ENCODE results near the gene ABCC11. TPM values are rescaled to one million over a fixed set of nuclear protein-coding genes. Genes with fewer than 3 reads are reported as not detected.

The ABCC11 gene
- total RNA-seq, 4 donors from 2014 or later: 0.13 to 1.4 (median 0.36) TPM

DNA sequence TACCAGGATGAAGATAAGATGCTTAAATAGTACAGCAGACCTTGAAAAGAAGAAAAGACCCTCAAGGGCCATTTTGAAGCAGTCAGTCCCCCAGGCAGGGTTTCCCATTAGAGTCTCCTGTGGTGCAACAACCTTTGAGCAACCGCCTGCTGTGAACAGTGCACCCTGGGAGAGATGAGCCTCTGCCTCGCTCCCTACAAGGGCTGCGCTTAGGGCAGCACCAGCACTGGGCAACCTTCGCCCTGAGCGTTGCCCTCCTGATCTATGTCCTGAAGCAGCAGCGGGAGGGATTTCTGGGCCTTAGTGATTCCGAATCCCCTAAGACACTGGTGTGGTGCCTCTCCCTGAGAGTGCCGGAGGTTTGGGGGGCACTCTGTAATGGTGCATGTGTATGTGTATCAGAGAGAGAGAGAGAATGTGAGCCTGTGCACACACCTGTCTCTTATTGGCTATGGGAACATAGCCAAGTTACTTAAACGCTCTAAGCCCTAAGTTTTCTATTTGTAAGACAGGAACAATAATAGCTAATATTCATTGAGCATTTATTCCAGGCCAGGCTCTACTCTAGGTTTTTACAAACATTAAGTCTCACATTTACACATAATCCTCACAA is 66.4 kb downstream of the ABCC11 start:
- WGBS: 78% methylated on average over 8 of the region's 9 CpGs
- TF ChIP-seq, protein P1, sequence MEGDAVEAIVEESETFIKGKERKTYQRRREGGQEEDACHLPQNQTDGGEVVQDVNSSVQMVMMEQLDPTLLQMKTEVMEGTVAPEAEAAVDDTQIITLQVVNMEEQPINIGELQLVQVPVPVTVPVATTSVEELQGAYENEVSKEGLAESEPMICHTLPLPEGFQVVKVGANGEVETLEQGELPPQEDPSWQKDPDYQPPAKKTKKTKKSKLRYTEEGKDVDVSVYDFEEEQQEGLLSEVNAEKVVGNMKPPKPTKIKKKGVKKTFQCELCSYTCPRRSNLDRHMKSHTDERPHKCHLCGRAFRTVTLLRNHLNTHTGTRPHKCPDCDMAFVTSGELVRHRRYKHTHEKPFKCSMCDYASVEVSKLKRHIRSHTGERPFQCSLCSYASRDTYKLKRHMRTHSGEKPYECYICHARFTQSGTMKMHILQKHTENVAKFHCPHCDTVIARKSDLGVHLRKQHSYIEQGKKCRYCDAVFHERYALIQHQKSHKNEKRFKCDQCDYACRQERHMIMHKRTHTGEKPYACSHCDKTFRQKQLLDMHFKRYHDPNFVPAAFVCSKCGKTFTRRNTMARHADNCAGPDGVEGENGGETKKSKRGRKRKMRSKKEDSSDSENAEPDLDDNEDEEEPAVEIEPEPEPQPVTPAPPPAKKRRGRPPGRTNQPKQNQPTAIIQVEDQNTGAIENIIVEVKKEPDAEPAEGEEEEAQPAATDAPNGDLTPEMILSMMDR (IDR thresholded peaks at IDR 0.05): no peak
- no peak for TF ChIP-seq EP300 (IDR thresholded peaks at IDR 0.05)
- TF ChIP-seq POLR2A (IDR thresholded peaks at IDR 0.05): no peak
- no peak for TF ChIP-seq POLR2AphosphoS5 (IDR thresholded peaks at IDR 0.05)
- Histone ChIP-seq H3K36me3 (no peaks in the 10 kb centered on the region), H3K9me3 (no peaks in the 10 kb centered on the region), H3K4me1 (no peaks in the 10 kb centered on the region), H3K27me3 (peaks cover 3% of the 10 kb centered on the region), H3K4me3 (no peak overlapping the region), H3K27ac (no peak overlapping the region)
- DNase-seq (ENCODE audit: low spot score in 2 of 2): no peak

DNA sequence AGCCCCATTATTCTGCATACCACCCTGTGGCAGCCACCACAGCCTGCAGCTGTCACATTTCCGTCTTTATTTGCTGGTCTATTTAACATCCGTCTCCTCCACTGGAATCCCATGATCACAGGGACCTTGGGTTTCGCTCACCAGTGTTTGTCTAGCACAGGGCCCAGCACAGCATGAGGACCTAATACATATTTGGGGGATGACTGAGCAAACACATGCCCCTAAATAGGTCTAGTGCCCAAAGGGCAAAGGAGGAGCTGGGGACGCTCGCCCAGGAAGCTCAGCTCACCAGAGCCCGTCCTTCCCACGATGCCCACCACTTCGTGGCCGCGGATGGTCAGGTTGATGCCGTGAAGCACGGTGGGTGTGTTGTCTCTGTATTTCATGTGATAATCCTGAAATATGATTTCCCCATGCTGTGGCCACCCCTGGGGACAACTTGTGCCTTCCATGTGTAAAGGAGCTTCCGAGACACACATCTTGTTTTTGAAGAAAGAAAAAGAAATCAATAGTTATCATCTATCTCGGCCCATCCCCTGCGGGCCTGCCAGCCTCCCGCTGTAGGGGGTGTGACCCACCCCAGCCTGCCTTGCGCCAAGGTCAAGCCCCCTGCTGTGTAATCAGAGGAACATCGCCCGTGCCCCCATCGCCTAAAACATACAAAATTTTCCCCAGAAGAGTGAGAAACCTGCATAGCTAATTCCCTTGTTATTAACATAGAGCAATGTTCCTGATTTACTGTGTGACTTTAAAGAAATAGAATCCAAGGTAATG is 70.5 kb downstream of the ABCC11 start:
- Histone ChIP-seq H3K9me3 (no peaks in the 10 kb centered on the region), H3K4me3 (no peak overlapping the region), H3K27me3 (peaks cover 8% of the 10 kb centered on the region), H3K4me1 (no peaks in the 10 kb centered on the region), H3K27ac (no peak overlapping the region), H3K36me3 (no peaks in the 10 kb centered on the region)
- TF ChIP-seq POLR2AphosphoS5 (IDR thresholded peaks at IDR 0.05) (no peak), POLR2A (IDR thresholded peaks at IDR 0.05) (no peak), EP300 (IDR thresholded peaks at IDR 0.05) (no peak)
- TF ChIP-seq, protein P1 (IDR thresholded peaks at IDR 0.05): no peak
- no peak for DNase-seq (ENCODE audit: low spot score in 2 of 2)
- WGBS: 90% methylated on average over 18 of the region's 20 CpGs

DNA sequence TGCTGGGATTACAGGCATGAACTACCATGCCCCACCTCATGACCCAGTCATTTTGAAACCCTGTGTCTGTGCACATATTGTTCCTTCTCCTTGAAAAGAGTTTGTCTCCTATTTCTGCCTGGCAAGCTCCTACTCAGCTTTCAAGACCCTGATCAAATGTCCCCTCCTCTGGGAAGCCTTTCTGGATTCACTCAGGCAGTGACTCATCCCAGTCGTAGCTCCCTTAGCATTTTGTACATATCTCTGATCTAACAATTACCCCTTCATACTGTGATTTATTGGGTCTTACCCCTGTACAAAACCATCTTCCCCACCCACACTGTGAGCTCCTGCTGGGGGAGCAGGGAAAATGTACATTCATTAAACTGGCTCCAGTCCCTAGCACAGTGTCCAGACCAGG is 73.5 kb downstream of the ABCC11 start:
- no peak for DNase-seq (ENCODE audit: low spot score in 2 of 2)
- Histone ChIP-seq H3K4me1 (no peaks in the 10 kb centered on the region), H3K27ac (no peak overlapping the region), H3K27me3 (peaks cover 8% of the 10 kb centered on the region), H3K9me3 (no peaks in the 10 kb centered on the region), H3K36me3 (no peaks in the 10 kb centered on the region), H3K4me3 (no peak overlapping the region)
- 35% methylated on average over 1 of the region's 1 CpG for WGBS
- TF ChIP-seq POLR2AphosphoS5 (IDR thresholded peaks at IDR 0.05) (no peak), EP300 (IDR thresholded peaks at IDR 0.05) (no peak), POLR2A (IDR thresholded peaks at IDR 0.05) (no peak)
- TF ChIP-seq, protein P1 (IDR thresholded peaks at IDR 0.05): no peak

DNA sequence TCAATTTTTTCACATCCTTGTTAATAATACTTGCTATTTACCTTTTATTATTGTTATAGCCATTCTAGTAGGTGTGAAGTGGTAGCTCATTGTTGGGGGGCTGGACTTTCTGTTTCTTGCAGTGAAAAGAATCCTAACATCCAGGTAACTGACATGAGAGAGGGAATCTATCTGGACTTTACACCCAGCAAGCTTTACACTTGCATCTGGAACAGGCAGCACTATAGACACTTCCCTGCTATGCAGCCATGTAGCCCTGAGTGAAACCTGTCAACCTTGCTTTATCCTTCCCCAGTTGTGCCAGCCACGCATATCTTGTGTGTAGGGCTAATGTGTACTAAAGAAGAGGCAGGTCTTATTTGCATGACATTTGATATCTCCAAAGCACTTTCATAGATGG is 74.7 kb downstream of the ABCC11 start:
- Histone ChIP-seq H3K27ac (no peak overlapping the region), H3K9me3 (no peaks in the 10 kb centered on the region), H3K4me3 (no peak overlapping the region), H3K36me3 (no peaks in the 10 kb centered on the region), H3K27me3 (peaks cover 8% of the 10 kb centered on the region), H3K4me1 (no peaks in the 10 kb centered on the region)
- no peak for TF ChIP-seq POLR2A (IDR thresholded peaks at IDR 0.05)
- TF ChIP-seq POLR2AphosphoS5 (IDR thresholded peaks at IDR 0.05): no peak
- no peak for TF ChIP-seq EP300 (IDR thresholded peaks at IDR 0.05)
- TF ChIP-seq, protein P1 (IDR thresholded peaks at IDR 0.05): no peak
- WGBS: 50% methylated on average over 1 of the region's 1 CpG
- DNase-seq (ENCODE audit: low spot score in 2 of 2): no peak

DNA sequence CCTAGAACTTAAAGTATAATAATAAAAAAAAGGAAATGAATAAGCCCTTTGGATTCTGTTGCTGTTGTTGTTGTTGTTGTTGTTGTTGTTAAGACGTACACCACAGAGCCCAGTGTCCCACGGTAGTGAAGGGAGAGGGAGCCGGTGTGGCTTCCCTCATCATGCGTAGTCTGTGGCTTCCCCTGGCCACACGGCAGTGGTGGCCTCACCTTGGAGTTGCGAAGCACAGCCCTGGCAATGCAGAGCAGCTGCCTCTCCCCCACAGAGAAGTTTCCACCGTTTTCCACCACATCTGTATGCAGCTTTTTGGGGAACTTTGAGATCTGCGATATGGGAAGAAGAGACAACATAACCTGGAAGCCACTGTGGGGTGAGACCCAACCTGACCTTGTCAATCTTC is 77.4 kb downstream of the ABCC11 start:
- peaks cover 1% of the 10 kb centered on the region for H3K4me1 ChIP-seq
- 79% methylated on average over 8 of the region's 8 CpGs for WGBS
- H3K9me3 ChIP-seq: no peaks in the 10 kb centered on the region

More for the DNA sequence above, 77.4 kb downstream of the ABCC11 start:
- H3K4me3 ChIP-seq: no peak overlapping the region
- no peak for DNase-seq (ENCODE audit: low spot score in 2 of 2)
- TF ChIP-seq, protein P1 (IDR thresholded peaks at IDR 0.05): no peak
- TF ChIP-seq POLR2AphosphoS5 (IDR thresholded peaks at IDR 0.05) (no peak), POLR2A (IDR thresholded peaks at IDR 0.05) (no peak), EP300 (IDR thresholded peaks at IDR 0.05) (no peak)
- no peaks in the 10 kb centered on the region for H3K36me3 ChIP-seq
- H3K27me3 ChIP-seq: peaks cover 5% of the 10 kb centered on the region
- no peak overlapping the region for H3K27ac ChIP-seq

Data from suprapubic skin (tissue), 4 donors.